Lower leg skin (tissue), 4 donors: Measurements from ENCODE around the gene RAB11FIP4. TPM values are rescaled to one million over a fixed set of nuclear protein-coding genes. Genes with fewer than 3 reads are reported as not detected.

Experiments
- DNase-seq, 2 donors: peaks; one replicate each; pipeline ENCODE4 v3.0.0-alpha.2; 2019; ENCODE audit warnings: low spot score in 2 of 2
- H3K4me3 ChIP-seq: fragments of 200-600 bp; sonication (generic); 2 replicates; pipeline ENCODE4 v1.5.1; 2017; ENCODE audit warnings: mild to moderate bottlenecking, low read depth; ENCODE audit not compliant: poor library complexity, severe bottlenecking
- CTCF ChIP-seq, 3 donors: fragments of 450-650 bp; IDR thresholded peaks; one replicate each; pipeline ENCODE4 v1.5.1; 2016; ENCODE audit warnings: antibody characterized with exemption in 3 of 3, mild to moderate bottlenecking in 3 of 3, moderate library complexity in 2 of 3
- POLR2A ChIP-seq, 2 donors: fragments of 450-650 bp; IDR thresholded peaks; one replicate each; pipeline ENCODE4 v1.6.1; 2016 to 2017; ENCODE audit warnings: antibody characterized with exemption in 2 of 2, mild to moderate bottlenecking in 1 of 2, moderate library complexity in 1 of 2
- WGBS, 2 donors: methylation state at CpG; one replicate each; pipeline ENCODE4 v1.1.5; 2018; 5-methylcytosine and 5-hydroxymethylcytosine counted together
- intact Hi-C: fragments of 100-400 bp; cut with DNase I; formaldehyde crosslinking; loops from one replicate; pipeline ENCODE4 v1.15.0; 2023; ENCODE audit warnings: low total_unique reads
- total RNA-seq, 4 donors: library from RNA; depleted of rRNA; stranded (reverse); fragments of >200 nt; gene quantifications; one replicate each; pipeline ENCODE4 v1.1.0, GENCODE V29; 2016

Gene RAB11FIP4
- total RNA-seq, 4 donors from 2014 or later, result 27.4 to 62.8 (median 34.1) TPM

DNA sequence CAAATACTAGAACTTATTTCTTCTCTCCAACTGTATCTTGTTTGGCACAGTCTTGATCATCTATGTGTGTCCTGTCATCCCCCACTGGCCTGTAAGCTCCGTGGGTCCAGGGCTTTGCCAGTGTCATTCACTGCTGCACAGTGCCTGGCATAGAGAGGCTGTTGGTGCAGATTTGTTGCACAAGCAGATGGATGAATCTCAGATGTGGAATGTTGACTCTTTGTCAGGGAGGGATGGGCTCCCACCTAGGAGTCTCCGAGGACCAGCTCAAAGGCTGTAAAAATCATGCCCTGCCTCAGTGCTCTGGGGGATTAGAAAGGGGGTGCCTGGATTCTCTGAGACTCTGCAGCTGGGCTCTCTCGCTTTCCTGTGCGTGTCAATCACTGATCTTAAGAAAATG, 60.6 kb downstream of the RAB11FIP4 start:
- intact Hi-C loops, result no loop called here
- no peak for TF ChIP-seq CTCF (IDR thresholded peaks at IDR 0.05)
- no peak for TF ChIP-seq POLR2A (IDR thresholded peaks at IDR 0.05)
- WGBS, 2 donors, result 76 to 87% methylated on average over 4 of the region's 4 CpGs
- DNase-seq, result no peak
- H3K4me3 ChIP-seq, result no peak overlapping the region

- intact Hi-C loops, result no loop called here
- no peak overlapping the region for H3K4me3 ChIP-seq
- TF ChIP-seq POLR2A (IDR thresholded peaks at IDR 0.05) (no peak), CTCF (IDR thresholded peaks at IDR 0.05) (no peak)
- no peak for DNase-seq
- 84 to 89% methylated on average over 10 of the region's 10 CpGs for WGBS, 2 donors
Measured at GRCh38 chr17:31452561-31453110, 61.2 kb downstream of the RAB11FIP4 start.

- no peak overlapping the region for H3K4me3 ChIP-seq
- whole genome bisulfite sequencing, 2 donors, result 73 to 74% methylated on average over 2 of the region's 2 CpGs
- intact Hi-C loops, result no loop called here
- no peak for TF ChIP-seq CTCF (IDR thresholded peaks at IDR 0.05)
- no peak for TF ChIP-seq POLR2A (IDR thresholded peaks at IDR 0.05)
- no peak for DNase-seq
Measured at GRCh38 chr17:31453896-31454295, 62.4 kb downstream of the RAB11FIP4 start.

- intact Hi-C loops, result no loop called here
- TF ChIP-seq POLR2A (IDR thresholded peaks at IDR 0.05) (no peak), CTCF (IDR thresholded peaks at IDR 0.05) (no peak)
- no peak overlapping the region for H3K4me3 ChIP-seq
- WGBS, 2 donors, result 88 to 92% methylated on average over 5 of the region's 5 CpGs
- DNase-seq, result no peak
Measured at GRCh38 chr17:31456814-31457213, 65.3 kb downstream of the RAB11FIP4 start.

GRCh38 chr17:31457391-31458234, 66.1 kb downstream of the RAB11FIP4 start:
- intact Hi-C loops, result no loop called here
- no peak for DNase-seq
- 62 to 78% methylated on average over 10 of the region's 10 CpGs for WGBS, 2 donors
- H3K4me3 ChIP-seq, result no peak overlapping the region
- TF ChIP-seq CTCF (IDR thresholded peaks at IDR 0.05), result no peak
- no peak for TF ChIP-seq POLR2A (IDR thresholded peaks at IDR 0.05)
